ENCODE results near the gene PHTF2. TPM values are rescaled to one million over a fixed set of nuclear protein-coding genes. Genes with fewer than 3 reads are reported as not detected.
"Not testable (repeated sequence)": the region's sequence is repeated elsewhere in the genome, so short reads cannot be mapped to it uniquely, and the experiment has no call there.

The PHTF2 gene
- polyA plus RNA-seq, 1 donor, result 11.5 TPM

- Histone ChIP-seq H3K9me3 (ENCODE audit: control insufficient read depth, low read depth, low read length) (peaks cover 23% of the 10 kb centered on the region), H3K4me3 (ENCODE audit: low read length) (no peak overlapping the region), H3K36me3 (ENCODE audit: control insufficient read depth, insufficient read depth, low read length) (no peaks in the 10 kb centered on the region), H3K27me3 (ENCODE audit: control insufficient read depth, insufficient read depth, low read length) (no peaks in the 10 kb centered on the region), H3K27ac (ENCODE audit: low read length) (no peak overlapping the region), H3K4me1 (ENCODE audit: control insufficient read depth, insufficient read depth, low read length) (no peaks in the 10 kb centered on the region)
- DNase-seq, result no peak
- 83% methylated on average over 2 of the region's 2 CpGs for WGBS (ENCODE audit: insufficient coverage, low lambda C conversion rate)
Observed at GRCh38 chr7:77826300-77826699, 27.7 kb downstream of the PHTF2 start.

GRCh38 chr7:77827999-77828398 is 29.4 kb downstream of the PHTF2 start:
- no peak for DNase-seq
- Histone ChIP-seq H3K4me3 (ENCODE audit: low read length) (no peak overlapping the region), H3K4me1 (ENCODE audit: control insufficient read depth, insufficient read depth, low read length) (no peaks in the 10 kb centered on the region), H3K9me3 (ENCODE audit: control insufficient read depth, low read depth, low read length) (peaks cover 10% of the 10 kb centered on the region), H3K36me3 (ENCODE audit: control insufficient read depth, insufficient read depth, low read length) (no peaks in the 10 kb centered on the region), H3K27ac (ENCODE audit: low read length) (no peak overlapping the region), H3K27me3 (ENCODE audit: control insufficient read depth, insufficient read depth, low read length) (no peaks in the 10 kb centered on the region)
- WGBS (ENCODE audit: insufficient coverage, low lambda C conversion rate), result 80% methylated on average over 1 of the region's 2 CpGs

- H3K9me3 ChIP-seq (ENCODE audit: control insufficient read depth, low read depth, low read length), result no peaks in the 10 kb centered on the region
- H3K4me3 ChIP-seq (ENCODE audit: low read length), result no peak overlapping the region
- H3K4me1 ChIP-seq (ENCODE audit: control insufficient read depth, insufficient read depth, low read length), result peaks cover 5% of the 10 kb centered on the region
- no peak overlapping the region for H3K27ac ChIP-seq (ENCODE audit: low read length)
- no peak for DNase-seq
- H3K27me3 ChIP-seq (ENCODE audit: control insufficient read depth, insufficient read depth, low read length), result no peaks in the 10 kb centered on the region
- H3K36me3 ChIP-seq (ENCODE audit: control insufficient read depth, insufficient read depth, low read length), result no peaks in the 10 kb centered on the region
- WGBS (ENCODE audit: insufficient coverage, low lambda C conversion rate), result 86% methylated on average over 1 of the region's 8 CpGs
Observed at GRCh38 chr7:77830649-77831355, 32.2 kb downstream of the PHTF2 start.

GRCh38 chr7:77831481-77831880 is 32.9 kb downstream of the PHTF2 start:
- Histone ChIP-seq H3K4me1 (ENCODE audit: control insufficient read depth, insufficient read depth, low read length) (peaks cover 5% of the 10 kb centered on the region), H3K36me3 (ENCODE audit: control insufficient read depth, insufficient read depth, low read length) (no peaks in the 10 kb centered on the region), H3K27ac (ENCODE audit: low read length) (no peak overlapping the region), H3K9me3 (ENCODE audit: control insufficient read depth, low read depth, low read length) (no peaks in the 10 kb centered on the region), H3K27me3 (ENCODE audit: control insufficient read depth, insufficient read depth, low read length) (no peaks in the 10 kb centered on the region), H3K4me3 (ENCODE audit: low read length) (no peak overlapping the region)
- 100% methylated on average over 1 of the region's 7 CpGs for WGBS (ENCODE audit: insufficient coverage, low lambda C conversion rate)
- no peak for DNase-seq

GRCh38 chr7:77831953-77832352 is 33.4 kb downstream of the PHTF2 start:
- no peak for DNase-seq
- WGBS (ENCODE audit: insufficient coverage, low lambda C conversion rate), result no CpG with 5 or more reads among the region's 1 CpG
- Histone ChIP-seq H3K4me1 (ENCODE audit: control insufficient read depth, insufficient read depth, low read length) (peaks cover 5% of the 10 kb centered on the region), H3K27ac (ENCODE audit: low read length) (no peak overlapping the region), H3K36me3 (ENCODE audit: control insufficient read depth, insufficient read depth, low read length) (no peaks in the 10 kb centered on the region), H3K4me3 (ENCODE audit: low read length) (no peak overlapping the region), H3K27me3 (ENCODE audit: control insufficient read depth, insufficient read depth, low read length) (no peaks in the 10 kb centered on the region), H3K9me3 (ENCODE audit: control insufficient read depth, low read depth, low read length) (no peaks in the 10 kb centered on the region)

GRCh38 chr7:77833136-77833535 is 34.6 kb downstream of the PHTF2 start:
- 100% methylated on average over 1 of the region's 1 CpG for WGBS (ENCODE audit: insufficient coverage, low lambda C conversion rate)
- Histone ChIP-seq H3K9me3 (ENCODE audit: control insufficient read depth, low read depth, low read length) (no peaks in the 10 kb centered on the region), H3K27ac (ENCODE audit: low read length) (no peak overlapping the region), H3K4me1 (ENCODE audit: control insufficient read depth, insufficient read depth, low read length) (peaks cover 8% of the 10 kb centered on the region), H3K4me3 (ENCODE audit: low read length) (no peak overlapping the region), H3K36me3 (ENCODE audit: control insufficient read depth, insufficient read depth, low read length) (no peaks in the 10 kb centered on the region), H3K27me3 (ENCODE audit: control insufficient read depth, insufficient read depth, low read length) (no peaks in the 10 kb centered on the region)
- DNase-seq, result no peak

GRCh38 chr7:77836425-77836824 is 37.9 kb downstream of the PHTF2 start:
- H3K27ac ChIP-seq (ENCODE audit: low read length); H3K36me3 ChIP-seq (ENCODE audit: control insufficient read depth, insufficient read depth, low read length); DNase-seq; H3K4me3 ChIP-seq (ENCODE audit: low read length); H3K9me3 ChIP-seq (ENCODE audit: control insufficient read depth, low read depth, low read length); H3K27me3 ChIP-seq (ENCODE audit: control insufficient read depth, insufficient read depth, low read length); H3K4me1 ChIP-seq (ENCODE audit: control insufficient read depth, insufficient read depth, low read length): not testable (repeated sequence)
- no CpG with 5 or more reads among the region's 2 CpGs for WGBS (ENCODE audit: insufficient coverage, low lambda C conversion rate)

- H3K27me3 ChIP-seq (ENCODE audit: control insufficient read depth, insufficient read depth, low read length), result no peaks in the 10 kb centered on the region
- WGBS (ENCODE audit: insufficient coverage, low lambda C conversion rate), result 27% methylated on average over 1 of the region's 2 CpGs
- no peaks in the 10 kb centered on the region for H3K36me3 ChIP-seq (ENCODE audit: control insufficient read depth, insufficient read depth, low read length)
- no peaks in the 10 kb centered on the region for H3K9me3 ChIP-seq (ENCODE audit: control insufficient read depth, low read depth, low read length)
- no peak overlapping the region for H3K4me3 ChIP-seq (ENCODE audit: low read length)
- no peak for DNase-seq
- peaks cover 8% of the 10 kb centered on the region for H3K4me1 ChIP-seq (ENCODE audit: control insufficient read depth, insufficient read depth, low read length)
- no peak overlapping the region for H3K27ac ChIP-seq (ENCODE audit: low read length)
Observed at GRCh38 chr7:77837275-77837674, 38.7 kb downstream of the PHTF2 start.

GRCh38 chr7:77837966-77838365 is 39.4 kb downstream of the PHTF2 start:
- no peak overlapping the region for H3K27ac ChIP-seq (ENCODE audit: low read length)
- H3K27me3 ChIP-seq (ENCODE audit: control insufficient read depth, insufficient read depth, low read length), result no peaks in the 10 kb centered on the region
- no peaks in the 10 kb centered on the region for H3K36me3 ChIP-seq (ENCODE audit: control insufficient read depth, insufficient read depth, low read length)
- 33% methylated on average over 1 of the region's 1 CpG for WGBS (ENCODE audit: insufficient coverage, low lambda C conversion rate)
- no peak overlapping the region for H3K4me3 ChIP-seq (ENCODE audit: low read length)
- DNase-seq, result no peak
- peaks cover 8% of the 10 kb centered on the region for H3K4me1 ChIP-seq (ENCODE audit: control insufficient read depth, insufficient read depth, low read length)
- H3K9me3 ChIP-seq (ENCODE audit: control insufficient read depth, low read depth, low read length), result no peaks in the 10 kb centered on the region

- H3K9me3 ChIP-seq (ENCODE audit: control insufficient read depth, low read depth, low read length), result no peaks in the 10 kb centered on the region
- no peak overlapping the region for H3K4me3 ChIP-seq (ENCODE audit: low read length)
- no peak for DNase-seq
- H3K36me3 ChIP-seq (ENCODE audit: control insufficient read depth, insufficient read depth, low read length), result no peaks in the 10 kb centered on the region
- 100% methylated on average over 1 of the region's 3 CpGs for WGBS (ENCODE audit: insufficient coverage, low lambda C conversion rate)
- H3K27ac ChIP-seq (ENCODE audit: low read length), result no peak overlapping the region
- H3K27me3 ChIP-seq (ENCODE audit: control insufficient read depth, insufficient read depth, low read length), result no peaks in the 10 kb centered on the region
- H3K4me1 ChIP-seq (ENCODE audit: control insufficient read depth, insufficient read depth, low read length), result peaks cover 8% of the 10 kb centered on the region
Observed at GRCh38 chr7:77838929-77839491, 40.4 kb downstream of the PHTF2 start.

GRCh38 chr7:77839919-77840318 is 41.3 kb downstream of the PHTF2 start:
- Histone ChIP-seq H3K9me3 (ENCODE audit: control insufficient read depth, low read depth, low read length) (no peaks in the 10 kb centered on the region), H3K4me3 (ENCODE audit: low read length) (no peak overlapping the region), H3K36me3 (ENCODE audit: control insufficient read depth, insufficient read depth, low read length) (no peaks in the 10 kb centered on the region), H3K27me3 (ENCODE audit: control insufficient read depth, insufficient read depth, low read length) (no peaks in the 10 kb centered on the region), H3K4me1 (ENCODE audit: control insufficient read depth, insufficient read depth, low read length) (peaks cover 3% of the 10 kb centered on the region), H3K27ac (ENCODE audit: low read length) (no peak overlapping the region)
- DNase-seq, result no peak
- WGBS (ENCODE audit: insufficient coverage, low lambda C conversion rate), result 100% methylated on average over 1 of the region's 2 CpGs

Data from large intestine (tissue), 3 donors.